NCI-H748 treated with DMSO at 0.1 percent for 48 hours (cell line): Measurements from ENCODE around the gene SARM1.
"Not testable (repeated sequence)": the region's sequence is repeated elsewhere in the genome, so short reads cannot be mapped to it uniquely, and the experiment has no call there.

Experiments used
- DNase-seq: peaks from one replicate; lab custom pipeline; 2025; lab: John Stamatoyannopoulos, UW

Gene SARM1

DNA sequence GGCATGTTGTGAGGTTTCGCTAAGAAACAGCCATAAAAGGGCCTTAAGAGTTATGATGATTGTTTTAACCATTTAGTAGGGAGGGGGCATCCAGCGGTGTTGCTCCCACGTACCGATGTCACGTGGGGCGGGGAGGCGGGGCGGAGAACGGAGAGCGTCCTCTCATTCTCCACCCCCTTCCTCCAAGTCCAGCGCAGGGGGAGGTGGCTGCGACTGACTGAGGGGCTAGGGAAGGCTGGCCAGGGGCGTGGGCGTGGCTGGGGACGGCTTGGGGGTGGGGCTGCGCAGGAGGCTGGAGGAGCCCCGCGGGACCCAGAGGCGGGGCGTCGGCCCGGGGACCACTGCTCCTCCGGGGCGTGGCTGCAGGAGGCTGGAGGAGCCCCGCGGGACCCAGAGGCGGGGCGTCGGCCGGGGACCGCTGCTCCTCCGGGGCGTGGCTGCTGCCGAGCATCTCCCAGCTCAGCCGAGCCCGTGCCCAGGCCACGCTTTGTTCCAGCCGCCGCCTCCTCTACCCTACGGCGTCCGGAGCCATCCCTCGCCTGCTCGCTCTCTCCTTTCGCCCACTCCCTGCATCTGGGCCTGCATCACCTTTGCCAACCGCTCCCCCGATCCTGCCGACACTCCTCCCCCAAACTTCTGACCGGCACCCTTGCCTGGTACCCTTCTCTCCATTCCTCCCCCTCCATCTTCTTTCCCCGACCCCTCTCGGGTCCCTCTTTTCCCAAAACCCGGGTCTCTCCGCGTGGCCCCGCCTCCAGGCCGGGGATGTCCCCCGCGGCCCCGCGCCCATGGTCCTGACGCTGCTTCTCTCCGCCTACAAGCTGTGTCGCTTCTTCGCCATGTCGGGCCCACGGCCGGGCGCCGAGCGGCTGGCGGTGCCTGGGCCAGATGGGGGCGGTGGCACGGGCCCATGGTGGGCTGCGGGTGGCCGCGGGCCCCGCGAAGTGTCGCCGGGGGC is at the start of gene SARM1:
Gene SARM1, plus strand, starts transcription at position 450 of the 958 bp plus-strand sequence. Its CDS starts 339 bp downstream, at position 789.
- peak; percentile 96 for DNase-seq

DNA sequence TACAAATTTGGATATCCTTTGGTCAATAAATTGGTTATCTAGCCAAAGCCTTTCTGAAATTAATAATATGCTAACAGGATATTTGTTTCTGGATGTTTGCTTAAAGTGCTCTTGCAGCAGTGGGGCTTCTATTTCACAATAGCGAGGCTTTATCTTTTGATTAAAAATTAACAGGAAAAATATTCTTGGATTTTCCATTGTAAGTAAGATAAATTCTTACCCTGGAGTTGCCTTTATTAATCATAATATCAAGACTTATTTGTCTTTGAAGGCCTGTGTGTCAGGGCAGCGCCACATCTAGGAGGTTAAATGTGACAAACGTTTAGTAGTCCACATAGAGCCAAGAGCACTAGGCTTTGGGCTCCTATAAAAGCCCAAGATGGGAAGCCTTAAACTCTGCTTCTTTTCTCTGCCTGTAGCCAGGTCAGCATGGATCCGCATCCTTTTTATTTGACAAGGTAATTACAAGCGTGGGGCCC is 47.2 kb upstream of the SARM1 start:
- DNase-seq = no peak

DNA sequence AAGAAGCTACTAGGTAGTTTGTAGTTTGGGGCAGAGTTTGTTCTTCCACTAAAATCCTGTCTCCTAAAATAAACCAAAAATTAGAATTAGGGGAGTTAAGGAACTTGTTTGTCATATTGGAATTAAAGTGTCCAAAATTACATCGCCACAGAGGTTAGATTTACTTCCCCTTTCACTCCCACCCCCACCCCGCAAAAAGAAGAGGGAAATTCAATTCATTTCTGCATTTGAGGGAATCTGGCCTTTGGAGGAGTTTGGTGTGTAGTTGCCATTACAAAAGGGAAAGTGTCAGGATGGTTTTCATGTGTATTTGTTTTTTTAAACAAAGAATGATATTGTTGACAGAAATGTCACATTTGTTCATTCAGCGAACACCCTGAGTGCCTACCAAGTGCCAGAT is 46.7 kb upstream of the SARM1 start:
- no peak for DNase-seq

DNA sequence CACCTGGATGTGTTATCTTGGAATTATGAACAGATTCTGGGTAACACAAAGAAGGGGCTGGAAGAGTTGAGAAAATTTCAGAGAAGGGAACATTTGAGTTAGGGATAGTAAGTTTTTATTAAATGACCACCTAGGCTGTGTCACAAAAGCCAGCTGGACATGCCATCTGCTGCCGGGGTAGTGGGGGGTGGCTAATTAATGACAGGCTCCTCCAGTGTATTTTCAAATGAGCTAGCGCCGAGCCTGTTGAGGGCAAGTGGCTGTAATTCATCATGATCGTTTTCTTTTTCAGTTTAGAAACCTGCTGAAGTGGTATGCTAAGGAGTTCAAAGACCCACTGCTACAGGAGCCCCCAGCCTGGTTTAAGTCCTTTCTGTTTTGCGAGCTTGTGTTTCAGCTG is 46.3 kb upstream of the SARM1 start:
- no peak for DNase-seq

DNA sequence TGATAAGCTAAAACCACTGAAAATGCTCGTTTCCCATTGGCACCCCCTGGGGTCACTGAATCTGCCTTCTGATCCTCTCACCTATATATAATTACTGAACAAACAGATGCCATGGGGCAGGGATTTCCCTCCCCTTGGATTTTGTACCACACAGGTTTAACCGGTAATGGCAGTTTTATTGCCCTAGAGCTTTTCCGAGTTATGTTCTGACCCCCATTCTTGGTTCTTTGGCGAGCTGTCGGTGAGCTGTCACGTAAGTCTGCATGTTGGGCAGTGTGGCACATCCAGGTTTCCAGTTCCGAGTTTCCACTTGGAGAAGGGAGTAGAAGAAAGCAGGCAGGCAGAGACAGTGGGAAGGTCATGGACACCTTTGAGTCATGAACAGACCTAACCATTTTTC is 45.4 kb upstream of the SARM1 start:
- DNase-seq = no peak

DNA sequence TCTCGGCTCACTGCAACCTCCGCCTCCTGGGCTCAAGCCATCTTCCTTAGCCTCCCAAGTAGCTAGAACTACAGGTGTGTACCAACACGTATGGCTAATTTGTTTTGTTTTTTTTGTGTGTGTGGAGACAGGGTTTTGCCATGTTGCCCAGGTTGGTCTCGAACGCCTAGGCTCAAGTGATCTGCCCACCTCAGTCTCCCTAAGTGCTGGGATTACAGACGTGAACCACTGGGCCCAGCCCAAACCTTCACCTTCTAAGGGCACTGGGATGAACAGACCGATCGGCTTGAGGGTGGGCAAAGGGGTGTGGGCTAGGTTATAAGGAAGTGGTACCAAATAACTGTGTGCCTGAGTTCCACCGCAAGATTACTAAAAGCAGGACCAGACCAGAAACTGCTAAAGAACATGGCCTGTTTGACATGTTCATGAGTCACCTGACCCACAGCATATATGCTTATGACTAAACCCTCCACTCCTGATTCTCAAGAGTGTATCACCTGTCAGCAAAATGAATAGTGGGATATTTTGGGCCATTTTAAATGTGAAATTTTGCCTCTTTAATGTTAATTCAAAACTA is 44.4 kb upstream of the SARM1 start:
- DNase-seq = no peak

DNA sequence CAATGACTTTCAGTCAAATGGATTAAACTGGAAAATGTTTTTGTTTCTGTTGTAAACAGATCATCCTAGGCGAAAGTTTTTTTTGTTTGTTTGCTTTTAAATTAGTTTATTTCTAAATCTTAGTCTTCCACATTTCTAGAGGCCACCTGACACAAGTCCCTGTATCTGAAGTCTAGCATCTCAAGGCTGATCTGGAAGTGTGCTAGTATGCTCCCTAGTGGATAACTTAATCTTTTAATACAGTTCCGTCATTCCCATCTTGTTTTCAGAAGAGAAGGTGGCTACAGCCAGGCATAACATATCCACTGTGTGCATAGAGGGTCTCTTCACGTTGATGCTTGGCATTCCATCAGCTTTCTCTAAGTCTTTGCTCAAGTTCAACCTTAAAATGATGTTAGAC is 43.8 kb upstream of the SARM1 start:
- no peak for DNase-seq

DNA sequence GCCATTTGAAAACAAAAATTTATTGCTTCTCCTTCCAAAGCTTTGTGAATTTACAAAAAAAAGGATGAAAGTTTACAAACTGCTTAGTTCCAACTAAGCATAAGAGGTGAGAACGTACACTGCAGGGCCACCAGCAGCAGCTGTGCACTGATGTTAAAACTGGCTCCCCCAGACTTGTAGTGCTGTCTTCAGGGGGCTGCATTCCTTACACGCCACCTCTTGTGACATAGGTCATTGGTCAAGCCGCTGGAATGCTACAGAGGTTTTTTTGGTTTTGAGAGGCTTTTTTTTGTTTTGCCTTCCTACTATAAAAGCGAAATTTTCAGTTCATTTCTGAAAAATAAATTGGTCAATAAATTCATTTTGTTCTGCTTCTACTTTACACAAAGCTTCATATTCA is 43.2 kb upstream of the SARM1 start:
- no peak for DNase-seq

DNA sequence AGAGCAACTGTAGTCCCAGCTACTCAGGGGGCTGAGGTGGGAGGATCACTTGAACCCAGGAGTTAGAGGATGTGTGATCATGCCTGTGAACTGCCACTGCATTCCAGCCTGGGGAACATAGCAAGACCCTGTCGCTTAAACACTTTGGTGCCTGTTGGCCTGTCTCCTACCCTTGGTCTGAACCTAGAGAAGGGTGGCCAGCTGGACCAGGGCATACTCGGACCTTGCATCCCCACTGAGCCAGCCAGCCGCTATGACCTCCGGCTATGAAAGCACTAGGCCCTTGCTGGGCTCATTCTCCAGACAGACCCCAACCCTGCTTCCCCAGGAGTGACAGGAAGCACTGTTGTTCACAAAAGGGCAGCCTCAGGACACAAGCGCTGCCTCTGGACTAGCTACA is 40.8 kb upstream of the SARM1 start:
- DNase-seq = no peak

DNA sequence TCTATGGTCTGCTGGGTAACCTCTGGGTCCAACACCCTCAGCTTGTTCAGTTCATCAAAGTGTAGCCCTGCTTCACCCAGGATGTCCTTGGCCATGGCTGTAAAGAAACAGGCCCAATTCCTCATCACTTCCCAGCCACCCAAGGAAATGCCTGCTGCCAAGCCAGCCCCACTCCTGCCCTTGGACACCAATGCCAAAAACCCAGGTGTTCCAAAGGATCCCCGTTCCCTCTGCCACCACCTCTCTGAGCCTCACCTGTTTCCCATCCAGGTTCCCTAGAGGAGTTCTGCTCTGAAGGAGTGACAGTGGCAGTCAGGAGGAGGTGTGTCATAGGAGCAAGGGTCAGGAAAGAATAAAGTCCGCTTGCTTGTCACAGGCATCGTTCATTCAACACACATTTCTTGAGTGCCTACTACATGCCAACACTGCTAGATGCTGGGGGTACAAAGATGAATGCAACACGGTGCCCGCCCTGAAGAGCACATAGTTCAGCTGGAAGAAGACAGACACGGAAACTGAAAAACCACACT is 39.5 kb upstream of the SARM1 start:
- DNase-seq = no peak

DNA sequence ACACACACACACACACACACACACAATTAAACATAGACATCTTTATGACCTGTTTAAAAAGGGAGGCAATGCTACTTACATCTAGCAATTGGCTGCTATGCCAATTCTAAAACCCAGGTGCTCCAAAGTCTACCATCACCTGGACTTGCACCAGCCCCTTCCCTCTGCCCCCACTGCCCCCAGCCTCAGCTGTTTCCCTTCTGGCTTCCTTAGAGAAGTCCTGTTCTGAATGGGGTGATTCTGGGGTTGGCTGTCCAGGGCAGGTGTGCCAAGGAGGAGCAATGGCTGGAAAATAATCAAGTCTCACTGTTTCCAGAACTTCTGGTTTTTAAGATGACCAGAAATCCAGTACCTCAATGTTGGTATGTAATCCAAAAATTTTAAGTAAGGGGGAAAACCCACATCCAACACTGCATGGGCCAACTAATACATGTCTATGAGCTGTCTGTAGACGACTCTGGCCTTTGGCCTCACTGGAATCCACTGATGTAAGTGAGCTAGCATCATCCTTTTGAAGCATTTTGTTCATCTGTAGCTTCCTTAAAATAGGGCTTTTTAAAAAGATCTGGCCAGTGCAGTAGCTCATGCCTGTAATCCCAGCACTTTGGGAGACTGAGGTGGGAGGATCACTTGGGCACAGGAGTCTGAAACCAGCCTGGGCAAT is 38.3 kb upstream of the SARM1 start:
- no peak for DNase-seq

DNA sequence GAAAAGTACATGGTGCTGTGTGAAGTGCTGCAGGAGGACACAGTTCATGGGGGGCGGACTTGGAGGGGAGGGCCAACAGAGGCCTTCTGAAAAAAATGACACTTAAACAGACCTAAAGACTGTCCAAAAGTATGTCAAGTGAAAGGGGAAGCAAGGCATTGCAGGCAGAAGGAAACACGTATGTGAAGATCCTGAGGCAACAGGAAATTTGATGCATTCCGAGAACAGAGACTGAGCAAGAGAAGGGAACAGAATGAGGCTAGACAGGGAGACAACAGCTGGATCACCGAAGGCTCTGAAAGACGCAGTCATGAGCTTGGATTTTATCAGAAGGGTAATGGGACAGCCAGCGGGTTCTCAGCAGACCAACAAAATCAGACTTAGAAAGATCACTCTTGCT is 37.3 kb upstream of the SARM1 start:
- no peak for DNase-seq

DNA sequence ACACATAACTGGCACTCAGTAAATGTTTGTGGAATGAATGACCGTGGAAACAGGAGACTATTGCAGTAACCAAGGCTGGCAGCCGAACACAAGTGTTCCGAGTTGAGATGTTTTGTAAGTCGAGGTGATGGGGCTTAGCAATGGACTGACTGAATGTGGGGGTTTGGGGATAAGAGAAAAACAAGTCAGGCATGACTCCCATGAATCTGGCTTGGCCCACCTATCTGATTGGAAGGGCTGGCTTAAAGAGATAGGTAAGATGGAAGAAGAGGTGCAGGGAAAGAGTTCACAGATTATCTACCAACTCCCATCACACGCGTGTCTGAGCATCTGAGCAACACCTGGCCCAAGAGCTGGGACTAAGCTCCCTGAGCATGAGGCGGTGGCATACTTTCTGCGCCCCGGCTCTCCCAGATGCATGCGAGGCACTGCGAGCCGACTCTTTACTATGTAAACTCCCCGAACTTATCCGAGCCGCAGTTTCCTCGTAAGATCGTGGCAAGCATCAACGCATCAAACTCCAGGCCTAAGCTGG is 36.8 kb upstream of the SARM1 start:
- DNase-seq = no peak

DNA sequence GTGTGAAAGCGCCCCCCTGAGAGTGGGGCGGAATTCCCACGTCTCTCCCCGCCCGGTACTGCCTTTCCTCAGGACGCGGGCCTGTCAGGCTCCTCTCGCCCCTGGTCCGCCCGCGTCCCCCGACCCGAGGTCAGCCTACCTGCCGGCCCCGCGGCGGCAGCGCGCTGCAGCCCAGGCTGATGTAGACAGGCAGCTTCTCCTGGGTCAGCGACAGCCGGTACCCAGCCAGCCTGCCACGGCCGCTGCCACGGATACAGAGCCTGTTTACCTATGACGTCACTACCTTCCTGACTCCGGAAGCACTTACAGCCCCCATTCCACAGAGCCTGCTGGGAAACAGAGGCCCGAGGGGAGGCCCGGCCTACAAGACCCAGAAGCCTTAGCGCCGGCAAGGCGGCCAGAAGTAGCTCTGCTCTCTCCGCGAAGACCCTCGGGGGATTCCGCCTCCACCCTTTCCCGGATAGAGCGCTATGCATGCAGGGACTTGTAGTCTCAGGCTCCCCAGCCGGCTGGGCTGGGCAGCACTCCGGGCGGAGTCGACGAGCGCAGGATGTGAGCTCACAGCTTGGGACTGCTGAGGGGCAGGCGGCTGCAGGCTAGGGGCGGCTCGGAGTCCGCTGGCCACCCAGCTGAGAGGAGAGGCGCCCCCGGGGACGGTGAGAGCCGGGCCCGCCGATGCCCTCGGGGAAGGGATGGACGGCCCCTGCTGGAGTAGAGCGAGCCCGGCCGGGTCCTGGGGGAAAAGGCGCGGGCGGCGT is 36.1 kb upstream of the SARM1 start, which contains the start of the genes IFT20 and TNFAIP1:
Gene IFT20, minus strand, starts transcription at position 272 of the 758 bp plus-strand sequence. CDS start 3,487 bp downstream, outside the sequence.
Gene TNFAIP1, plus strand, starts transcription at position 561 of the 758 bp plus-strand sequence. CDS start 3,761 bp downstream, outside the sequence.
- peak; percentile 99 for DNase-seq

DNA sequence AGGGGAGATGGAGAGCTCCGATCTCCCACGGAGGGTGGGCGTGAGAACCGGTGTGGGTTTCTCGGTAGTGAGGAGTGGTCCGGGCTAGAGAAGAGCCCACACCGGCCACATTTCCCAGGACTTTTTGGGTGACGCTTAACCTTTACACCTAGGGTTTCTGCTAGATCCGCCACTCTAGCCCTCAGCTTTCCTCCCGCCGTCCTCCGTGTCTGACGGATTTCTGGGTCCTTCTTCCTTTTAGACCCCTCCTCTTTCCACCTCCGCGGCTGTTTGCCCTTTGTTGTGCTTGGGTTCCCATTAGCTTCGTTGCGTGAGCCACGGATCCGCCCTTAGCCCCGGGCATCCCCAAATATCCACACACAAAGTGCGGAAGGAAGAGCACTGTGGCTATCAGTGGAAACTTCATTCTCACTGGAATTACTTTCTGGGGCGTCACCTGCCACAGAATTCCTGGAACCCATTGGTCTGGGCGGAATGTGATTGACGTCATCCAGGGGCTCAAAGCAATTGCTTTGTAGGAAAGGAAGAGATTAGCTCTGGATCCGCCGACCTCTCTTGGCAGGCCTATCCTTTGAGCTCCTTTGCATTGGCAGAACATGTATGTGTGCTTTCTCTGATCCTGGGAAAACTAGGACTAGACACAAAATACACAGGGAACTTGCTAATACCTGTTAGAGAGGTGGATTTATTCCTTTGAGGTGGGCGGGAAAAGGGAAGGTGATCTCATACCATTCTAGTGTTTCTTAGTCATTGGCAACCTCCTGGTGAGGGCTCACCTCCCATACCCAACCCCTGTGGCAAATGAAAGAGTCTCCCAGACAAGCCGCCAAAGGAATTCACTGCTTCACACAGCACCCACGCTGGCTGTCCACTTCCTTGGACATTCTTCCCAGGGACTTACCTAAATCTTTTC is 35.3 kb upstream of the SARM1 start:
- DNase-seq = peak; percentile 56

DNA sequence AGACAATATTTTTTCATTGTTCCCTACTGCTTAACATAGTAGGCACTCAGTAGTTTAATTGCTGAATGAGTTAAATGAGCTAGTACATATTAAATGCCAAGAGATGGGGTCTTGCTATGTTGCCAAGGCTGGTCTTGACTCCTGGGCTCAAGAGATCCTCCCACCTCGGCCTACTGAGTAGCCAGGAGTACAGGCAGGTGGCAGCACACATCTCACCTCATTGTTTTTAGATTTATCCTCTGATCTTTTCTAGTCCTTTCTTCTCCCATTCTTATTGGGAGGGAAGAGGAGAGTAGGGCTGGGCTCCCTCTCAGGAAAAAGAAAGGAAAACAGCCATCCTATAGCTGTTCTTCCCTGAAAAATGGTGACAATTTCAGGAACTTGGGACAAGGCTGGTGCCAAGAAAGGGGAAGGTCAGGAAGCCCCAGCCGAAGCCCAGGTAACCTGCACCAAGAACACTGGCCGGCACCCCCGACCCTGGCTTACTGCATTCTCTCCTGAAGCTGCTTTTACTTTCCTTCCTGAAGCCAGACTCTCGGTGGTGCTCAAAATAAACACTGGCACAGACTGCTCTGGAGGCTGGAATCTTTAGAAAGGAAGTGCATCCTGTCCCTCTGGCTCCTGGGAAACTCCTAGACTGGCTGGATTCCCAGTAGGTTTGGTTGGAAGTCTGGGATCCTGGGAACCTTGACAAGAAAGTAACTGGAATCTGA is 33.3 kb upstream of the SARM1 start:
- DNase-seq = no peak

DNA sequence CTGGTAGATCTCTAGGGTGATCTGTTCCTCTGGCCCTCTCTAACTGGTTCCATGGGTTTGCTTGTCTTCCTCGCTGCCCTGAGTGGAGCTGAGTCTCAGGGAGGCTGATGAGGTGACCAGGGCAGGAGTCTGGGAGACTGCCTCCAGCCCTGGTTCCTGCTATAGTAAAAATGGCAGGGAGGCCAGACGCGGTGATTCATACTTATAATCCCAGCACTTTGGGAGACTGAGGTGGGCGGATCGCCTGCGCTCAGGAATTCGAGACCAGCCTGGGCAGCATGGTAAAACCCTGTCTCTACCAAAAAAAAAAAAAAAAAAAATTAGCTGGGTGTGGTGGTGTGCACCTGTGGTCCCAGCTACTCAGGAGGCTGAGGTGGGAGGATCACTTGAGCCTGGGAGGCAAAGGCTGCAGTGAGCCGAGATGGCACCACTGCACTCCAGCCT is 32.7 kb upstream of the SARM1 start:
- not testable (repeated sequence) for DNase-seq

DNA sequence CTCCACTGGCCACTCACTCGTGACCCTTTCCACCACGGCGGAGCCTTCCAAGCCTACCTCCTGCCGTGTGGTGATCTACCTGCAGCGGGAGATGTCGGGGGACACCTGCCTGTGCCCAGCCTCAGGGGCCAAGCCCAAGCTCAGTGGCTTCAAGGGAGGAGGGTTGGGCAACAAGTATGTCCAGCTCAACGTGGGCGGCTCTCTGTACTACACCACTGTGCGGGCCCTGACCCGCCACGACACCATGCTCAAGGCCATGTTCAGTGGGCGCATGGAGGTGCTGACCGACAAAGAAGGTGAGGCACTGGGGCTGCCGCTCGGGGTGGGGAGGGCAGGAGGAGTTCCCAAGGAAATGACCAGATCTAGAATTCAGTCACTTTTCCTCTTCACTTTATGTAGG is 32.1 kb upstream of the SARM1 start:
- no peak for DNase-seq

DNA sequence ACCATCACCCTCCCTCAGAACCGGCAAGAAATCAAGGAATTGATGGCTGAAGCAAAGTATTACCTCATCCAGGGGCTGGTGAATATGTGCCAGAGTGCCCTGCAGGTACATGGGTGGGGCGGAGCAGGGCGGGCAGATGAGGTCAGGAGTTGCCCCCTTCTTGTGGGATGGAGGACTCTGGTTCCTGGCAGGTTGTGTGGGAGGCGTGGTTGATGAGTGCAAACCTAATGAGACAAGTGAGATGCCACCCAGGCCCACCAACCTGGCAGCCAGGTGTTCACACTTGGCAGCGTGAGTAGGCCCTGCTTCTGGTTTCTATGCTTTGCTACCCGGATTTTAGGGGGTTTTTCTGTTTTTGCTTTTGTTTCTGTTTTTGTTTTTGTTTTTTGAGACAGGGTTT is 31.1 kb upstream of the SARM1 start:
- no peak for DNase-seq
